Natural killer cell (primary cell): ENCODE data around the gene ANXA2. TPM values are rescaled to one million over a fixed set of nuclear protein-coding genes. Genes with fewer than 3 reads are reported as not detected.

Experiments
- ATAC-seq, 3 donors: fragments of 150-1000 bp in 2 of 3; fragments of 200-7000 bp in 1 of 3; cut with Tn5 transposase; 1 replicate in 1 of 3; 2 replicates in 2 of 3; pipeline ENCODE4 v1.10.0; 2021; ENCODE audit warnings: mild to moderate bottlenecking in 2 of 3, moderate library complexity in 2 of 3
- DNase-seq, 2 donors: peaks; one replicate each; pipeline versions ENCODE4 v3.0.0 to v3.0.0-alpha.2; 2013 to 2021; ENCODE audit warnings: mixed read lengths in 1 of 2
- H3K27ac ChIP-seq: one replicate; pipeline ENCODE4 v1.5.1; 2013; ENCODE audit warnings: mild to moderate bottlenecking, low read length
- H3K27me3 ChIP-seq: one replicate; pipeline ENCODE4 v1.6.1; 2013; ENCODE audit warnings: low read length; ENCODE audit not compliant: control insufficient read depth, insufficient read depth
- H3K36me3 ChIP-seq: one replicate; pipeline ENCODE4 v1.6.1; 2013; ENCODE audit warnings: low read length; ENCODE audit not compliant: control insufficient read depth, insufficient read depth
- H3K4me1 ChIP-seq: one replicate; pipeline ENCODE4 v1.6.1; 2013; ENCODE audit warnings: low read length; ENCODE audit not compliant: control insufficient read depth, insufficient read depth
- H3K4me3 ChIP-seq: one replicate; pipeline ENCODE4 v1.5.1; 2013; ENCODE audit warnings: low read length
- H3K9me3 ChIP-seq: one replicate; pipeline ENCODE4 v1.6.1; 2013; ENCODE audit warnings: low read length; ENCODE audit not compliant: control insufficient read depth, insufficient read depth
- H3K27ac Mint-ChIP-seq, 2 donors: one replicate each; pipeline ENCODE4 v1.8.0; 2022; ENCODE audit warnings: mild to moderate bottlenecking in 2 of 2, mixed read lengths in 2 of 2, moderate library complexity in 1 of 2
- H3K27me3 Mint-ChIP-seq, 2 donors: one replicate each; pipeline ENCODE4 v1.8.0; 2022; ENCODE audit warnings: low read depth in 2 of 2, mixed read lengths in 2 of 2
- H3K36me3 Mint-ChIP-seq: one replicate; pipeline ENCODE4 v1.8.0; 2022; ENCODE audit warnings: mixed read lengths
- H3K4me1 Mint-ChIP-seq, 2 donors: one replicate each; pipeline ENCODE4 v1.8.0; 2022; ENCODE audit warnings: mixed read lengths in 2 of 2
- H3K4me3 Mint-ChIP-seq: one replicate; pipeline ENCODE4 v1.8.0; 2022; ENCODE audit warnings: mild to moderate bottlenecking, moderate library complexity, mixed read lengths
- H3K9me3 Mint-ChIP-seq, 2 donors: one replicate each; pipeline ENCODE4 v1.8.0; 2022; ENCODE audit warnings: mixed read lengths in 2 of 2
- CTCF ChIP-seq: fragments of 200-600 bp; IDR thresholded peaks from one replicate; pipeline ENCODE4 v1.8.0; 2022; ENCODE audit warnings: antibody characterized with exemption
- WGBS: methylation state at CpG from one replicate; pipeline ENCODE4 v1.1.7; 2013; ENCODE audit warnings: missing lambda C conversion rate; ENCODE audit not compliant: insufficient coverage; 5-methylcytosine and 5-hydroxymethylcytosine counted together
- intact Hi-C: fragments of 100-400 bp; cut with micrococcal nuclease; formaldehyde crosslinking; loops from one replicate; pipeline ENCODE4 v1.14.2; 2022
- total RNA-seq, 4 donors: library from RNA; stranded (reverse); fragments of 120-200 nt in 1 of 4; gene quantifications; one replicate each; pipeline versions ENCODE4 v1.2.3 to v1.2.4, GENCODE V29; 2013 to 2022

ANXA2 gene
- total RNA-seq, 3 donors from 2014 or later (not counting 1 experiment from before 2014, with no cell fraction given), result 132 to 230 (median 155) TPM

- no peak for TF ChIP-seq CTCF
- Mint-ChIP-seq H3K36me3 (no peaks in the 10 kb centered on the region), H3K9me3 (peaks cover 0 to 2% of the 10 kb centered on the region in 2 donors), H3K4me3 (no peak overlapping the region), H3K27me3 (peaks cover 24 to 52% of the 10 kb centered on the region in 2 donors), H3K4me1 (no peaks in the 10 kb centered on the region), H3K27ac (no peak overlapping the region)
- no peak for ATAC-seq
- WGBS, result 62% methylated on average over 3 of the region's 3 CpGs
- DNase-seq, result no peak
- Histone ChIP-seq H3K4me3 (no peak overlapping the region), H3K27ac (no peak overlapping the region), H3K36me3 (no peaks in the 10 kb centered on the region), H3K4me1 (no peaks in the 10 kb centered on the region), H3K27me3 (no peaks in the 10 kb centered on the region), H3K9me3 (no peaks in the 10 kb centered on the region)
- intact Hi-C loops, result no loop called here
These were observed 90.8 kb downstream of the ANXA2 start for GRCh38 chr15:60307034-60307433.

- Histone ChIP-seq H3K27me3 (no peaks in the 10 kb centered on the region), H3K27ac (no peak overlapping the region), H3K36me3 (no peaks in the 10 kb centered on the region), H3K9me3 (no peaks in the 10 kb centered on the region), H3K4me3 (no peak overlapping the region), H3K4me1 (no peaks in the 10 kb centered on the region)
- WGBS, result 90% methylated on average over 1 of the region's 1 CpG
- intact Hi-C loops, result no loop called here
- DNase-seq (no peak), ATAC-seq (no peak)
- Mint-ChIP-seq H3K27ac (no peak overlapping the region), H3K27me3 (peaks cover 12 to 22% of the 10 kb centered on the region in 2 donors), H3K4me3 (no peak overlapping the region), H3K4me1 (no peaks in the 10 kb centered on the region), H3K36me3 (no peaks in the 10 kb centered on the region), H3K9me3 (peaks cover 0 to 2% of the 10 kb centered on the region in 2 donors)
- no peak for TF ChIP-seq CTCF
These were observed 96.8 kb downstream of the ANXA2 start for GRCh38 chr15:60301024-60301423.

- H3K27ac ChIP-seq, result no peak overlapping the region
- peaks cover 0 to 2% of the 10 kb centered on the region in 2 donors for H3K9me3 Mint-ChIP-seq
- peaks cover 16% of the 10 kb centered on the region in 2 donors for H3K27me3 Mint-ChIP-seq
- H3K36me3 ChIP-seq, result no peaks in the 10 kb centered on the region
- no peak overlapping the region for H3K4me3 Mint-ChIP-seq
- 83% methylated on average over 18 of the region's 18 CpGs for WGBS
- DNase-seq (no peak), ATAC-seq (no peak)
- no peaks in the 10 kb centered on the region for H3K36me3 Mint-ChIP-seq
- no peak overlapping the region for H3K27ac Mint-ChIP-seq
- intact Hi-C loops, result no loop called here
- H3K4me3 ChIP-seq, result no peak overlapping the region
- H3K9me3 ChIP-seq, result no peaks in the 10 kb centered on the region
- no peaks in the 10 kb centered on the region for H3K4me1 Mint-ChIP-seq
- no peaks in the 10 kb centered on the region for H3K4me1 ChIP-seq
- no peaks in the 10 kb centered on the region for H3K27me3 ChIP-seq
- no peak for TF ChIP-seq CTCF
These were observed 98.2 kb downstream of the ANXA2 start for GRCh38 chr15:60299452-60300047.

Other genes starting within 250 kb of the ANXA2 start
- gene ICE2, start 81.2 kb upstream of the ANXA2 start, total RNA-seq, result 10 to 100 TPM; 21.7 to 36.7 (median 32.9) TPM